GM19328 (cell line): ENCODE data around the gene PLEKHA7.

ENCODE experiments used
- ATAC-seq: cut with Tn5 transposase; IDR thresholded peaks from one replicate; pipeline ENCODE4 v1.9.1; 2021; ENCODE audit warnings: mild to moderate bottlenecking, moderate library complexity; ENCODE audit not compliant: unreplicated experiment

The PLEKHA7 gene

DNA sequence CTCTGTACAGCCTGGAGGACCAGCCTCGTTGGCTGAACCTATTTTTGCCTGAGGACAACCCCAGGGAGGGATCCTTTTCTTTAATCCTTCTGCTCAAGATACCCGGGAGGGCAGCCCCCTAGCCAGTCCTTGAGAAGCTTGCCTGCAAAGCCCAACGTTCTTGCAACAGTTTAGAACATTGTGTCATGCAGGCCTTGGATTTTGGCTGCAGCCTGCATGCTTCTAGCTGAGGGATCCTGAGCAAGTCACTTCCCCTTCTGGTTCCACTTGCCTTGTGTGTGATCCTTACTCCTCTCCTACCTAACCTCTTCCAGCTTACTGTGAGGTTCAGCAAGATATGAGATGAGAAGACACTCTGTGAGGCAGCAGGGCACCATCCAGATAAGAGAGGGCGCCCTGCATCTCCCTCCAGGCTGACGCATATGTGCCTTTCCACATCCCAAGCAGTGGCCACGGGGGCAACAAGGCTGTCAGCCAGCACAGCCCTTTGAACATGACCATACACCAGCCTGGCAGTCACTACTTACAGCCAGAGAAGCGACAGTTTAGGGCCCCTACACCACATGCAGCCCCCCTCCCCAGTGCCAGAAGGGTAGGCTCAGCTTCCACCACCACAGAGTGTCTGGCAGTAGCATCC, 199.7 kb downstream of the PLEKHA7 start:
- ATAC-seq = no peak

DNA sequence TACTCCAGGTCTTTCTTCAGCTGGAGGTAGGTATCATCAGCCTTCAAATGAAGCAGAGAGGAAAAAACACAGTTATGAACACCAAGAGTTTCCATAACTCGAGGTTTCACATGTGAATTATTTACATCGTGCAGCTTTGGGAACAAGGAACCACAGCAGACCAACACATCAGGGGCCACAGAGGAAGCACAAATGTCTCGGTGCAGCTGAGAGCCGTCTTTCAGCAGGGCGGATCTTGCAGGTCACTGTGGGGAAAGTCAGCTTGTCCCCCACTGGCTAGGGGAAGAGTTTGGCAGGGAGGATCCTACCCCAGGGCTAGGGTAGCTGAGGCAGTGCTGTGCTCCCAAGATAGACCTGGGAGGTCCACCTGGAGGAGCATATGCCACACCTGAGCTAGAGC, 201.1 kb downstream of the PLEKHA7 start:
- no peak for ATAC-seq

DNA sequence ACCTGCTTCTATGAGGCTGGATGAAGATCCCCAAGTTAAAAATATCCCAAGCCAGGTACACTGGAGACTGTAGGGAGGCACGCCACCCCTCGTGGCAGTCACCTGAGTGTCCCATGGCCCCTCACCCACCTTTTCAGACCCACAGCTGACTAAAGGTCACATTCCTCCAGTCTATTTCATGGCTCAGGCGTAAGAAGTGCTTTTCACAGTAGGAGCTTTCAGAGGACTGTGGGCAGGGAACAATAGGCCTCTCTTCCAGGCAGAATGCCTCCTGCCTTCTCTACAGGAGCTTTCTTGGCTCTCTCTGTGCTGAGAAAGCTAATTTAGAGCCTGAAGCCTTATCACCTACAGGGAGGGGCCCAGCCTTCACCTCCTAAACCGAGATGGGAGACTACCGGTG, 201.9 kb downstream of the PLEKHA7 start:
- no peak for ATAC-seq

- no peak for ATAC-seq
These were observed 202.8 kb downstream of the PLEKHA7 start for GRCh38 chr11:16811136-16812020.

DNA sequence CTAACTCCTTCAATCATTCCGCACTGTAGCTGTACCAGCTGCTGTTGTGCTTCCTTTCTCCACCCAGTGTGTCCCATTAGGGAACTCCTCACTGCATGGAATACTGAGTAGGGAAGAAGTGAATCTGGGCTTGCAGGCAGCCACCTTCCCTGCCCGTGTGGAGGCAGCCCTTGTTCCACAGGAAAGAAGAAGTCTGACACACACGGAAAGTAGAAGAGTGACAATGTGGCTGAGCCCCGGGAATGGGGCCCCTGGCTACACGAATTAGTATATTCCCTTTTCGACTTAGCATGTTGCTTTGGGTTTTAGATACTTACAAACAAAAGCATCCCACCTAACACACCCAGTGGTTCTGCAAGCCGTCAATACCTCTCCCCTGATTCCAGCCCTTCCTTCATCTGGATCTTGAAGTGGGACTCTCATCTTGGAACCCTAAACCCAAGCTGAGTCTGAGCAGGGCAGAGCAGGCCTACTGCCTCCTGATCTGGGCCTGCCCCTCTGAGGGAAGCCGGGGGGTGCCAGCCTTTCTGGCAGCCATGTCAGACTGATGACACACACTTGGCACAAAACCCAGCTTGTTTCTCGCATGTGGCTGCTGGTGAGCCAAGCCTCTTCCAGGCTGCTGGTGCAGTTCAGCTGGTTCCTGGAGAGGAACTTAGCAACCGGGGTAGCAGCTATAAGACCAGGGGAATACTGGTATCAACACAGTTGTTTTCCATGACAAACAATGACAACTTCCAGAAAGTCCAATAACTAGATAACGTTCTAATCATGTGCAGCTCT, 204.1 kb downstream of the PLEKHA7 start:
- no peak for ATAC-seq

DNA sequence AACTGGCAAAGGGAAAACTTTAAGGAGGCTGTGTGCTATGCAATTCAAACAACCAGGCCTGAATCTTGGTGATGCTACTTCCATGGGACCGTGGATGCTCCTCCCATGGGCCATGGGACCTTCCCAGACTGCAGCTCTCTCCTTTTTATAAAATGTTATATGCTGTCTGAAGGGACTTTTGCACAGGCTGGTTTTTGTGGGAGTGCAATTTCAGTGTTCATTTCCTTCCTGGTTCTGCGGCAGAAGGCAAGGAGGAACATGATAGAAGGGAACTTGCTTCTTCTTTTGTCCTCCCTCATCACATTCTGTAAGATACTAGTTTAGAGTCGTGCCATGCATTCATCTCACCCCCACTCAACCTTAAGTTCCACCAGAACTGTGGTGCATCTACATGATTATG, 206.9 kb downstream of the PLEKHA7 start:
- ATAC-seq = no peak

- no peak for ATAC-seq
These were observed 207.4 kb downstream of the PLEKHA7 start for GRCh38 chr11:16806791-16807190.

DNA sequence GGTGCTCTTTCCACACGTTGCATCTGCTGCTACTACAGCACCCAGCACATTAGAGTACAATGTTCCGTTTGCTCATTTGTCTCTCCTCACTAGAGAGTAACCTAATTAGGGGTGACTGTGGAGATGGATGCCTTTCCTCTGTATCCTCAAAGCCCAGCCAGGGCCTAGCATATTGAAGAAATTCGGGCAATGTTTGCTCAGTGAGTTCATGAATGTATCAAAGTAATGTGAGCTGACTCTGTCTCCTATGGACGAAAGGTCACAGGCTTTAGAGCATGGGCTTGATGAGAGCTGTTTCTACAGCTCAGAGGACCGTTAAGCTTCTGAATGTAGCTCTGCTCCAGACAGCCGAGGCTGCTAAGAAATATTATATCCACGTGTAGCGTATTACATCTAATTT, 208.3 kb downstream of the PLEKHA7 start:
- no peak for ATAC-seq

DNA sequence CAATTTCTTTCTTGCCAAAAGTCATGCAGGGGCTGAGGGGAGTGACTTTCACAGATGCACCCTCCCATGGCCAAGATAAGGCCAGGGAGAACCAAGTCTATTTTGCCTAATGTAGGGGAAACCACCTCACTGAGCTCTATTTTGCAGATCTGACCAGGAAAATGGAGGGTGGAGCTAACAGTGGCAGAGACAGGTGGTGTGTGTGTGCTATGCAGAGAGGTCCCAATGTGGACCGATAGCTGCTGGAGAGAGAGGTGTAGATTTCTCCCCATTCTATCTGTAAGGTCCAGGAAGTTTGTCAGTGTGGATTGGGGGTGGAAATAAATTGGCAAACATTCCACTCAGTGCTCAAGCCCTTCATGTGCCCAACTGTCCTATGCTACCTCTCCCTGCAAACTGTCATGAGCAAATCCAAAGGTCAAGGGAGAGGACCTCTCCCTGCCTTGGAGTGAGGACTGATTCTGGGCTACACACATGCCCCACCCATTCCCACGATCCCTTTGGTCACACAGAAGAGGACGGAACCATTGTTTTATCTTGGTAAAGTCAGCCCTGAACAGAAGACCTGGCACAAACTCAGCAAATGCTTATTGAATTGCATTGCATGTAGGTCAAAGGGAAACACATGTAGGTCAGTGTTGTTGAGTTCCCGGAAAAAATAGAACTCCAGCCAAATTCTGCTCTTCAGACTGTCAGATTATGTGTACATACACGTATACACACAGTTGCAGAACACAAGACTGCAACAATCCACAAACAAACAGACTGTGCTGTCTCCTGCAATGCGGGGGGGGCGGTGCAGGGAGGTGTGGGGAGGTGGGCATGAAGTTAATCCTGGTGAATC, 209.9 kb downstream of the PLEKHA7 start:
- ATAC-seq = no peak

DNA sequence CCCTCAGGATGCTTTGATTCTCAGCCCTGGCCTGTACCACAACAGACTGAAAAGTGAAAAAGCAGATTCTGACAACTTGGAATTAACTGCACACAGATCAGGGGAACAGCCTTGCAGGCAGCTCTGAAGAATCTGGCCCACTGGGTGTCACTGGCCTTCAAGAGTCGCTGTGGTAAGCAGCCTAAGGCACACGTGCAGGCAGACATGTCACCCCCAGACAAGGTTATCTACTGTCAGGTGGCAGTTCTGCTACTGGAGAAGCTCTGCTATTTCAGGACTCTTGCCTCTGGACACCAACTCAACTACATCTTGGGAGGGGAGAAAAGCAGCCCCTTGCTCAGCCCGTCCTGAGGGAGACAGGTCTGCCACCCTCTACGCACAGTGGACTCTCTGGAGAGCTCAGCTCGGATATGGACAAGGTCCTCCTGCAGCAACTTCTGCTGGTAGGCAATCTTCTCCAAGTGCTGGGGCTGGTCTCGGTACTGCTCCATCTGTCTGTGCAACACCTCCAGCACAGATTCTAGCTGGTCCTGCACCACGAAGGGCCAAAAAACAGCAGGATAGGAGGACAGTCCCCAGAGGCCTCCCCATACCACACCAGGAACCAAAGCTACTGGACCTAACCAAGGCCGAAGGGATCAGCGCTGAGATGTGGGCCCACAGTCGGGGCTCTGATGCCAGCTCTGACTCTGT, 212.8 kb downstream of the PLEKHA7 start:
- no peak for ATAC-seq

GRCh38 chr11:16800382-16800781, 213.8 kb downstream of the PLEKHA7 start:
- ATAC-seq = no peak

DNA sequence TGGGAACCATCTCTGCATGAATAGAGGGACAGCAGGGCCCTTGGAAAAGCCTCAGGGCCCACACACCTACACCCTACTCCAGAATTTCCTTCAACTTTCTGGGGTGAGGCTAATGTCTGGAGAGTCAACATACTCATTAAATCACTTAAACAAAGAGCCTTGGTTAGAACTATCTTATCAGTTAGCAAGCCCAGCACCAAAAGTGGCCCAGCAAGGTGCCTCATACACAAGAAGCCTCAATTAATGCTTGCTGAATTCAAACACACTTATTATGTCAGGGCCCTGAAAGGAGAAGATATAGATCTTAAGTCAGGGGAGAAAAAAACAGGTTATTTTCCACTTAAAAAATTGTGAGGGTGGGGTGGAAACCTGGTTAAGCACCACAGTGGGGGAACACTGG, 214.3 kb downstream of the PLEKHA7 start:
- no peak for ATAC-seq

GRCh38 chr11:16799221-16799620, 215.0 kb downstream of the PLEKHA7 start:
- ATAC-seq = no peak

DNA sequence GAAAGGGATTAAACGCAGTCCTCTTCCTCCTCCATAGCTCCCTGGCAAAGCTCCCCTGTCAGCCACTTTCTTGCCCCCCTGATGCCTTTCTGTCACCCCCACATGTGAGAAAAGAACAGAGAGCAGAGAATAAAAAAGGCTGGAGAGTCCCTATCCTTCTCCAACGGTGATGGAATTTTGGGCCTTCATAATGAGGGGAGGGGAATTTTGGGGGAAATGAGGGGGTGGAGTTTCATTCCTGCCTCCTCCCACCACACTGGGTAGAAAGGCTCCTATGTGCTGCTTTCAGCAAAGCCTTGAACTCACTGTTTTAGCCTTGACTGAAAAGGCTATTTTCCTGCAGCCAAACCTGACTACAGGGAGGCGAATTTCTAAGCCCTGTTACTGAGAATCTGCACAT, 216.4 kb downstream of the PLEKHA7 start:
- ATAC-seq = no peak

- ATAC-seq = no peak
These were observed 217.9 kb downstream of the PLEKHA7 start for GRCh38 chr11:16796311-16796710.

DNA sequence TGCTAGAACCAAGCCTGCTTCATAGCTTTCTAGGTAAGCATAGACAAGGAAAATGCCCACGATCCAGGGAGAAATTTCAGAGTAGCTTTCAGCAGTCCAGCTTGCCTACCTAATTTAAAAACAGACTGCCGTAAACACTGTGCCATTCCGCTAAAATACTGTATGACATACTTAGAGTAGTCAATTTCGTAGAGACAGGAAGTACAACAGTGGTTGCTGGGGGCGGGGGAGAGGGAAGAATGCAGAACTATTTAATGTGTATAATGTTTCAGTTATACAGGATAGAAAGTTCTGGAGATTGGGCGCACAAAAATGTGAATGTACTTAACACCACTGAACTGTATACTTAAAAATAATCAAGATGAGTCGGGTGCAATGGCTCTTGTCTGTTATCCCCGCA, 219.1 kb downstream of the PLEKHA7 start:
- no peak for ATAC-seq

GRCh38 chr11:16794047-16794818, 220.0 kb downstream of the PLEKHA7 start:
- no peak for ATAC-seq

- no peak for ATAC-seq
These were observed 220.7 kb downstream of the PLEKHA7 start for GRCh38 chr11:16793511-16793910.

- no peak for ATAC-seq
These were observed 221.2 kb downstream of the PLEKHA7 start for GRCh38 chr11:16793009-16793408.
